Measurements from ENCODE around the gene ETV4. TPM values are rescaled to one million over a fixed set of nuclear protein-coding genes. Genes with fewer than 3 reads are reported as not detected.

ETV4 gene
- total RNA-seq, 1 experiment from 2014 or later = 195 TPM

Other genes starting within 250 kb of the ETV4 start
- 11.9 to 13.4 TPM (median 13.0 TPM) in 3 replicates for gene ARL4D, start 147.3 kb downstream of the ETV4 start, total RNA-seq (2021)
- 47.9 to 58.5 TPM (median 58.3 TPM) in 3 replicates for gene DHX8, start 62.4 kb downstream of the ETV4 start, total RNA-seq (2021)
- gene MEOX1, start 115.6 kb upstream of the ETV4 start, total RNA-seq (2021) = 0.16 TPM in 1 of 3 replicates, not detected in the others
- gene SOST, start 212.5 kb upstream of the ETV4 start, total RNA-seq (2021) = 0.07 to 0.25 TPM in 2 of 3 replicates, not detected in the other
- gene DUSP3, start 232.6 kb upstream of the ETV4 start, total RNA-seq (2021) = 28.4 to 31.5 TPM (median 30.0 TPM) in 3 replicates
- gene CFAP97D1, start 234.1 kb upstream of the ETV4 start, total RNA-seq (2021) = 0.09 to 0.14 TPM (median 0.13 TPM) in 3 replicates